ENCODE measurements around the gene CFAP77.

DNA sequence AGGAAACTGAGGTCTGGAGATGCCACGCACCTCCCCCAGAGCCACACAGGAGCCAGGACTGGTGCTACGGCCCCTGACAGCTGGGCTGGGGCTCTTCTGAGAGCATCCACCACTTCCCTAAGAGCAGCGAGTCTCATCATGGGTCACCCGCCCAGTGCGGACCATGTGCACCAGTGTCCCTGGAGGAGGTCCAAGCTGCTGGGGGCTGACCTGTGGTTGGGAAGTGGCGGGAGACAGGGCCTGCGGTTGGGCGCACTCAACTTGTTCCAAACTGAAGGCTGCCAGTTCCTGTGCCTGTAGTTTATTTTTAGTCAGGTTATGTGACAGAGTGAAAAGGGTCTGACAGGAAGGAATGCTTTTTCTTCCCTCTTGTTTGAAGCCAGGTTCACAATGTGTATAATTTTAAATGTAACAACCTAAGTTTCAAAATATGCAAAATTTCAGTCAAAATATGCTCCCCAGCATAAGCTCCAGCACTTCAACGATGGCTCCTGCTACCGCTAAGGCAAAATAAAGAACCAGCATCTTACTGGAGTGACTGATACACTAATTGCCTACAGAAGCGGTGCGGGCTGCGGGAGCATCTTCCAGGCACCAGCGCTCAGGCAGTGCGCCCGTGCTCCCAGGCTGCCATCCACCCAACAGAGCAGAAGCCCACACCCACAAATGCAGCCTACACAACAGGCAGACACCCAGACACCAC, 187.2 kb downstream of the CFAP77 start:
- TF ChIP-seq, protein P1, sequence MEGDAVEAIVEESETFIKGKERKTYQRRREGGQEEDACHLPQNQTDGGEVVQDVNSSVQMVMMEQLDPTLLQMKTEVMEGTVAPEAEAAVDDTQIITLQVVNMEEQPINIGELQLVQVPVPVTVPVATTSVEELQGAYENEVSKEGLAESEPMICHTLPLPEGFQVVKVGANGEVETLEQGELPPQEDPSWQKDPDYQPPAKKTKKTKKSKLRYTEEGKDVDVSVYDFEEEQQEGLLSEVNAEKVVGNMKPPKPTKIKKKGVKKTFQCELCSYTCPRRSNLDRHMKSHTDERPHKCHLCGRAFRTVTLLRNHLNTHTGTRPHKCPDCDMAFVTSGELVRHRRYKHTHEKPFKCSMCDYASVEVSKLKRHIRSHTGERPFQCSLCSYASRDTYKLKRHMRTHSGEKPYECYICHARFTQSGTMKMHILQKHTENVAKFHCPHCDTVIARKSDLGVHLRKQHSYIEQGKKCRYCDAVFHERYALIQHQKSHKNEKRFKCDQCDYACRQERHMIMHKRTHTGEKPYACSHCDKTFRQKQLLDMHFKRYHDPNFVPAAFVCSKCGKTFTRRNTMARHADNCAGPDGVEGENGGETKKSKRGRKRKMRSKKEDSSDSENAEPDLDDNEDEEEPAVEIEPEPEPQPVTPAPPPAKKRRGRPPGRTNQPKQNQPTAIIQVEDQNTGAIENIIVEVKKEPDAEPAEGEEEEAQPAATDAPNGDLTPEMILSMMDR (IDR thresholded peaks at IDR 0.05): no peak
- TF ChIP-seq EZH2 (IDR thresholded peaks at IDR 0.05): no peak
- TF ChIP-seq EZH2phosphoT487 (IDR thresholded peaks at IDR 0.05): no peak

Data from neural progenitor cell (in vitro differentiated cells).